ENCODE data around the gene CASP3. TPM values are rescaled to one million over a fixed set of nuclear protein-coding genes. Genes with fewer than 3 reads are reported as not detected.

The CASP3 gene
- total RNA-seq, 4 donors from 2014 or later: 6.2 to 147 (median 35.1) TPM

DNA sequence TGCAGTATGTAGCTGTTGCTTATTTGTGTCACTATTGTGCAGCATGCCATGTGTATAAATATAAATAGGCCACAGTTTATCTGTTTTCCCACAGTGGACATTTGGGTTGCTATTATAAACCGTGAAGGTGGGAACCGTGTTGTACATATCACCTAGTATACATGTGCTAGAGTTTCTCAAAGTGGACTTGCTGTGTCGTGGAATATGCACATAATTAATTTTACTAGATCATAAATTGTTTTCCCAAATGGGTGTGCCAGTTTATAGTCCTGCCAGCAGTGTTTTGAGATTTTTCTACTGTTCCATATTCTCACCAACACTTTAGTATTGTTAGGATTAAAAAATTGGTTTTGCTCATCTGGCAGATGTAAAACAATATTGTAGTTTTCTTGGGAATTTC is 38.8 kb upstream of the CASP3 start:
- in situ Hi-C loops (cut with MboI; ENCODE audit: low pct_ligation_motif_present in 1 of 4, low pct_unique_long_range_greater_than_20kb in 1 of 4, low sequenced_read_pairs in 3 of 4): no loop called here
- Histone ChIP-seq H3K4me3 (no peak overlapping the region), H3K27ac (no peak overlapping the region), H3K9me3 (no peaks in the 10 kb centered on the region), H3K27me3 (no peaks in the 10 kb centered on the region), H3K4me1 (peaks cover 0 to 3% (median 0%) of the 10 kb centered on the region in 4 donors), H3K36me3 (peaks cover 0 to 3% (median 0%) of the 10 kb centered on the region in 4 donors)
- no peak for DNase-seq
- TF ChIP-seq POLR2AphosphoS5 (IDR thresholded peaks at IDR 0.05): no peak
- no peak for TF ChIP-seq POLR2A (IDR thresholded peaks at IDR 0.05)
- TF ChIP-seq, protein P1, sequence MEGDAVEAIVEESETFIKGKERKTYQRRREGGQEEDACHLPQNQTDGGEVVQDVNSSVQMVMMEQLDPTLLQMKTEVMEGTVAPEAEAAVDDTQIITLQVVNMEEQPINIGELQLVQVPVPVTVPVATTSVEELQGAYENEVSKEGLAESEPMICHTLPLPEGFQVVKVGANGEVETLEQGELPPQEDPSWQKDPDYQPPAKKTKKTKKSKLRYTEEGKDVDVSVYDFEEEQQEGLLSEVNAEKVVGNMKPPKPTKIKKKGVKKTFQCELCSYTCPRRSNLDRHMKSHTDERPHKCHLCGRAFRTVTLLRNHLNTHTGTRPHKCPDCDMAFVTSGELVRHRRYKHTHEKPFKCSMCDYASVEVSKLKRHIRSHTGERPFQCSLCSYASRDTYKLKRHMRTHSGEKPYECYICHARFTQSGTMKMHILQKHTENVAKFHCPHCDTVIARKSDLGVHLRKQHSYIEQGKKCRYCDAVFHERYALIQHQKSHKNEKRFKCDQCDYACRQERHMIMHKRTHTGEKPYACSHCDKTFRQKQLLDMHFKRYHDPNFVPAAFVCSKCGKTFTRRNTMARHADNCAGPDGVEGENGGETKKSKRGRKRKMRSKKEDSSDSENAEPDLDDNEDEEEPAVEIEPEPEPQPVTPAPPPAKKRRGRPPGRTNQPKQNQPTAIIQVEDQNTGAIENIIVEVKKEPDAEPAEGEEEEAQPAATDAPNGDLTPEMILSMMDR (IDR thresholded peaks at IDR 0.05): no peak
- no peak for TF ChIP-seq EP300 (IDR thresholded peaks at IDR 0.05; ENCODE audit: low read depth)
- intact Hi-C loops (cut with DNase I; ENCODE audit: low total_unique reads): no loop called here
- WGBS, 2 donors (ENCODE audit: low coverage in 1 of 2): 53% methylated on average over 3 of the region's 3 CpGs

DNA sequence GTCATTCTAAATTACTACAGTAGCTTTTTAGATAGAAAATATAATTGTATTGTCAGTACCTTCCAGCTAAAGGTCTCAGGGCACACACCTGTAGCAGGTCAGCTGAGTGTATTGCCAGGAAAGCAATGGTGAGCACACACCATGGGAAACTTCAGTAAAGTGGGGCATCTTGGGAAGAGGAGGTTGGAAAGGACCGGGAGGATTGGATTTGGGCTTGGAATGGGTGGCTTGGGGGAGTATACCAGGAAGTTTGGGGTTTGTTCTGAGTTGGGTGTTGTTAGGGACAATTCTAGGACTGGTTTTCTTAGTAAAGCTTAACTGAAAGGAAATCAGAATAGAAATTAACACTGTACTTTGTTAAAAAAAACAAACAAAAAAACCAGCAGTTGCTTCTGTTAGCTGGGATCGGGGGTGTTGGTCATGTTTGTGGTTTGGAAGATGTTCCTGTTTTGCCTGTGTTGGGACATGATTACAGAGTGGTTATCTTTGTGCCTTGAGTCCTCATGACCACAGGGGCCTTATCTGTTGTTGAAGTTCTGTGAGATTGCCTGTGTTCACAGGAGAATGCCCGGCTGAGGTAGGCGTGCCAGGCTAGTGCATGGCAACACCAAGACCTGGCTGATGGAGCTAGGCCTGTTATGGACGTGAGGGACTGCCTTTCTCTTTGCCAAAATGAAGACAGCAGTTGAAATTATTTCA is 35.4 kb upstream of the CASP3 start:
- H3K27ac ChIP-seq: peak overlapping the region in 1 of 4 donors; percentile 24

DNA sequence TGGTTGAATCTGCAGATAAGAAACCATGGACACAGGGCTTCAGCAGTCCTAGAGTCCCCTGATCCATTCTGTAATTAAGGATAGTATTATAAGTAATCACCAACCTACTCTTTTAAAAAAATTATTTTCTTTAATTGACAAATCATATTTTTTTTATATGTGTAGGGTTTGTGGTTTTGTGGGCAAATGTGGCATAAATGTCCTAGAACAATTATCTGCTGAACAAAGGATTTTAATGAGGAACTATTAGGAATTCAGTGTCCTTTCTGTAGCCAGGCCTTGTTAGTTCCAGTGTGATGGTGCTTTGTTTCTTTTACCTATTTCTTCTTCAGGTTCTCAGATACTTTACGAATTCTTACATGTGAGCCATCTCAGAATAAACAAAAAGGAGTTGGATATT is 32.7 kb upstream of the CASP3 start:
- 100% methylated on average over 1 of the region's 1 CpG for WGBS, 2 donors (ENCODE audit: low coverage in 1 of 2)
- TF ChIP-seq, protein P1 (IDR thresholded peaks at IDR 0.05): no peak
- TF ChIP-seq POLR2A (IDR thresholded peaks at IDR 0.05): no peak
- peak overlapping the region in 1 of 4 donors; percentile 30 for H3K4me3 ChIP-seq
- peak overlapping the region in 2 of 4 donors; percentile 75 to 76 for H3K27ac ChIP-seq
- no peak for DNase-seq
- in situ Hi-C loops (cut with MboI; ENCODE audit: low pct_ligation_motif_present in 1 of 4, low pct_unique_long_range_greater_than_20kb in 1 of 4, low sequenced_read_pairs in 3 of 4): no loop called here
- H3K36me3 ChIP-seq: no peaks in the 10 kb centered on the region
- intact Hi-C loops (cut with DNase I; ENCODE audit: low total_unique reads): no loop called here
- no peaks in the 10 kb centered on the region for H3K9me3 ChIP-seq
- H3K27me3 ChIP-seq: no peaks in the 10 kb centered on the region
- H3K4me1 ChIP-seq: peaks cover 0 to 19% (median 5%) of the 10 kb centered on the region in 4 donors

More for the DNA sequence above, 35.4 kb upstream of the CASP3 start:
- intact Hi-C loops (cut with DNase I; ENCODE audit: low total_unique reads) (no loop called here), in situ Hi-C loops (cut with MboI; ENCODE audit: low pct_ligation_motif_present in 1 of 4, low pct_unique_long_range_greater_than_20kb in 1 of 4, low sequenced_read_pairs in 3 of 4) (no loop called here)
- Histone ChIP-seq H3K27me3 (no peaks in the 10 kb centered on the region), H3K4me3 (no peak overlapping the region), H3K9me3 (no peaks in the 10 kb centered on the region), H3K4me1 (peaks cover 0 to 19% (median 4%) of the 10 kb centered on the region in 4 donors), H3K36me3 (no peaks in the 10 kb centered on the region)
- 72 to 93% methylated on average over 4 to 5 of the region's 5 CpGs for WGBS, 2 donors (ENCODE audit: low coverage in 1 of 2)
- TF ChIP-seq POLR2AphosphoS5 (IDR thresholded peaks at IDR 0.05) (no peak), EP300 (IDR thresholded peaks at IDR 0.05; ENCODE audit: low read depth) (no peak), POLR2A (IDR thresholded peaks at IDR 0.05) (no peak)
- TF ChIP-seq, protein P1 (IDR thresholded peaks at IDR 0.05): no peak
- no peak for DNase-seq

DNA sequence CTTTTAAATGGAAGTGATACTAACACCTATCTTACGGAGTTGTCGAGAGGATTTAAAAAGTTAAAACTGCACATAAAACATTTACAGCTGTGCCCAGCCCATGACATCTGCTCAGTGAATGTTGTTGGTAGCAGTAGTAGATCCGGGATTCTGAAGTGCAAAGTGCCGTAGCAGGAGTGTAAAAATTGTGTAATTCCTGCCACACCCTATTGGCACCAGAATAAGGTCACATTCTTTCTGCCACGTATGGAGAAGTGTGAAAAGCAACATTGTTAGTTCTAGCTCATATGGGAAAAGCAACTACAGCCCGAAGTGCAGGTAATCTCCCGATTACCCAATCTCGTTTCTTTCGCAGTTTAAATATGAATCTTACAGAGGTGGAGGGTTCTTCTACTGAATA is 31.5 kb upstream of the CASP3 start:
- intact Hi-C loops (cut with DNase I; ENCODE audit: low total_unique reads): no loop called here
- Histone ChIP-seq H3K4me3 (peak overlapping the region in 1 of 4 donors; percentile 30), H3K4me1 (peaks cover 0 to 20% (median 6%) of the 10 kb centered on the region in 4 donors), H3K27ac (peak overlapping the region; percentile 66 to 76 (median 74)), H3K9me3 (no peaks in the 10 kb centered on the region), H3K27me3 (no peaks in the 10 kb centered on the region), H3K36me3 (no peaks in the 10 kb centered on the region)
- TF ChIP-seq, protein P1 (IDR thresholded peaks at IDR 0.05): no peak
- TF ChIP-seq POLR2A (IDR thresholded peaks at IDR 0.05) (peak; percentile 52), EP300 (IDR thresholded peaks at IDR 0.05; ENCODE audit: low read depth) (no peak), POLR2AphosphoS5 (IDR thresholded peaks at IDR 0.05) (peak; percentile 17 to 72 (median 51))
- in situ Hi-C loops (cut with MboI; ENCODE audit: low pct_ligation_motif_present in 1 of 4, low pct_unique_long_range_greater_than_20kb in 1 of 4, low sequenced_read_pairs in 3 of 4): no loop called here
- 28 to 55% methylated on average over 9 of the region's 9 CpGs for WGBS, 2 donors (ENCODE audit: low coverage in 1 of 2)
- peak; percentile 59 for DNase-seq
